GM12878 (cell line): ENCODE data around the gene RUNDC1. TPM values are rescaled to one million over a fixed set of nuclear protein-coding genes. Genes with fewer than 3 reads are reported as not detected.
A peak's percentile ranks its signal among the peaks of the same experiment; 100 is the strongest.

Experiments
- BCLAF1 ChIP-seq: fragments of 450-650 bp; IDR thresholded peaks from 2 replicates; pipeline ENCODE4 v1.6.1; 2017; ENCODE audit warnings: antibody characterized with exemption, mild to moderate bottlenecking, moderate library complexity
- BHLHE40 ChIP-seq, 2 experiments: fragments of 450-650 bp in 1 of 2; IDR thresholded peaks; 2 replicates each; pipeline ENCODE4 v1.6.1; 2011 to 2017; ENCODE audit warnings: low read depth in 2 of 2, borderline replicate concordance in 1 of 2, improper control_type of control experiment in 1 of 2, low read length in 1 of 2, mild to moderate bottlenecking in 1 of 2
- BMI1 ChIP-seq: fragments of 450-650 bp; IDR thresholded peaks from 2 replicates; pipeline ENCODE4 v1.6.1; 2016; ENCODE audit warnings: mild to moderate bottlenecking, moderate library complexity, borderline replicate concordance
- CHD2 ChIP-seq: IDR thresholded peaks from 2 replicates; pipeline ENCODE4 v1.6.1; 2011; ENCODE audit warnings: low read depth, low read length, improper control_type of control experiment, borderline replicate concordance
- EGR1 ChIP-seq, 2 experiments: IDR thresholded peaks; 1 replicate in 1 of 2; 2 replicates in 1 of 2; pipeline ENCODE4 v1.6.1; 2011 to 2012; ENCODE audit warnings: low read depth in 2 of 2, low read length in 2 of 2, borderline replicate concordance in 1 of 2, mild to moderate bottlenecking in 1 of 2, moderate library complexity in 1 of 2
- KDM1A ChIP-seq: fragments of 200-600 bp; sonication (generic); IDR thresholded peaks from 2 replicates; pipeline ENCODE4 v1.6.1; 2016; ENCODE audit warnings: borderline replicate concordance
- PBX3 ChIP-seq: IDR thresholded peaks from 2 replicates; pipeline ENCODE4 v1.6.1; 2011; ENCODE audit warnings: mild to moderate bottlenecking, low read depth, low read length, moderate library complexity; ENCODE audit not compliant: insufficient replicate concordance
- POLR2AphosphoS5 ChIP-seq: IDR thresholded peaks from 2 replicates; pipeline ENCODE4 v1.6.1; 2011; ENCODE audit warnings: mild to moderate bottlenecking, low read length, inconsistent platforms
- RCOR1 ChIP-seq: conservative IDR thresholded peaks from 2 replicates; pipeline ENCODE4 v1.6.1; 2012; ENCODE audit warnings: low read depth, low read length, improper control_type of control experiment
- TARDBP ChIP-seq: IDR thresholded peaks from 2 replicates; pipeline ENCODE4 v1.6.1; 2016; ENCODE audit warnings: borderline replicate concordance
- TCF3 ChIP-seq: IDR thresholded peaks from 2 replicates; pipeline ENCODE4 v1.6.1; 2012; ENCODE audit warnings: low read depth, mild to moderate bottlenecking, low read length, borderline replicate concordance; ENCODE audit not compliant: insufficient read depth
- YBX1 ChIP-seq: fragments of 450-650 bp; IDR thresholded peaks from 2 replicates; pipeline ENCODE4 v1.6.1; 2016; ENCODE audit warnings: antibody characterized with exemption
- ZNF207 ChIP-seq: fragments of 450-650 bp; IDR thresholded peaks from 2 replicates; pipeline ENCODE4 v1.6.1; 2014; ENCODE audit warnings: antibody characterized with exemption, mild to moderate bottlenecking, borderline replicate concordance
- polyA plus RNA-seq, 11 experiments: library from polyadenylated mRNA; depleted of rRNA in 4 of 11; unstranded in 6 of 11; stranded (reverse) in 5 of 11; fragments of >200 nt; fragmentation: Nextera tagmentation in 4 of 11; fragmentation: Illumina TruSeq in 1 of 11; extraction: Ambion mirVana in 4 of 11; extraction: Trizol in 1 of 11; gene quantifications; 1 replicate in 1 of 11; 2 replicates in 10 of 11; pipeline versions ENCODE4 v1.2.1 to v1.2.3, GENCODE V29; 2011 to 2016; ENCODE audit warnings: inconsistent platforms in 2 of 11, missing spikeins in 2 of 11, low read depth in 1 of 11
- total RNA-seq, 4 experiments: library from RNA; depleted of rRNA in 3 of 4; stranded (reverse); fragments of >200 nt in 3 of 4; fragmentation: Illumina TruSeq in 1 of 4; extraction: Trizol in 1 of 4; gene quantifications; 2 replicates each; pipeline versions ENCODE4 v1.2.1 to v1.2.3, GENCODE V29; 2013 to 2021

The RUNDC1 gene
- total and polyA plus RNA-seq, 10 of the 15 experiments (the other 5 are each of a cell fraction or from before 2014, with no cell fraction given): 2.9 to 15.6 (median 8.2) TPM

- TF ChIP-seq RCOR1: peak; percentile 84; the same call in 1 of the 2 replicates
- peak; percentile 8 to 29; a peak in 1 of 3 replicates for TF ChIP-seq EGR1 (IDR thresholded peaks at IDR 0.05; ENCODE audit: borderline replicate concordance in 1 of 2, low read depth in 2 of 2, low read length in 2 of 2)
- TF ChIP-seq ZNF207: peak; percentile 95; the same call in 1 of the 2 replicates
- peak; percentile 91 for TF ChIP-seq CHD2
- peak; percentile 99 for TF ChIP-seq POLR2AphosphoS5
- TF ChIP-seq BHLHE40 (IDR thresholded peaks at IDR 0.05; ENCODE audit: borderline replicate concordance in 1 of 2, low read depth in 2 of 2, low read length in 1 of 2): peak; percentile 97 to 98
- TF ChIP-seq BCLAF1: no peak
- TF ChIP-seq TCF3: no peak
- no peak for TF ChIP-seq BMI1
- TF ChIP-seq KDM1A: no peak
- TF ChIP-seq TARDBP: peak; percentile 100
- no peak for TF ChIP-seq PBX3
- TF ChIP-seq YBX1: no peak
Observed at GRCh38 chr17:42997984-42998938, 17.9 kb downstream of the RUNDC1 start, which contains the start of gene RPL27 (continued).
